OCI-LY7 (cell line): ENCODE data around the gene ZBTB20. TPM values are rescaled to one million over a fixed set of nuclear protein-coding genes. Genes with fewer than 3 reads are reported as not detected.

ENCODE experiments used
- BruUV-seq: library from RNA; stranded (reverse); fragments of 400-500 nt; replicated peaks from 2 replicates; lab custom pipeline; 2021; lab: Mats Ljungman, UMichigan
- CTCF ChIA-PET: fragments of 300-600 bp; sonication (Branson Sonifier 250); formaldehyde crosslinking; loops from one replicate; lab custom pipeline; 2022; ENCODE audit warnings: antibody characterized with exemption; ENCODE audit not compliant: unreplicated experiment; lab: Charles Lee
- POLR2A ChIA-PET: fragments of 300-600 bp; sonication (Branson Sonifier 250); formaldehyde crosslinking; loops from one replicate; lab custom pipeline; 2022; ENCODE audit warnings: antibody characterized with exemption; lab: Charles Lee
- DNase-seq: peaks from one replicate; pipeline ENCODE4 v3.0.0-alpha.2; 2015; ENCODE audit warnings: low spot score
- H2AFZ ChIP-seq: fragments of 200-600 bp; sonication (generic), shearing (Covaris generic); 2 replicates; pipeline ENCODE4 v1.6.1; 2014; ENCODE audit warnings: mild to moderate bottlenecking, antibody characterized with exemption, low read length, moderate library complexity
- H3K27ac ChIP-seq: fragments of 200-600 bp; sonication (generic); 2 replicates; pipeline ENCODE4 v1.5.1; 2014; ENCODE audit warnings: mixed run types, low read depth, mild to moderate bottlenecking, moderate library complexity, low read length, inconsistent platforms; ENCODE audit not compliant: poor library complexity, severe bottlenecking
- H3K36me3 ChIP-seq: fragments of 200-600 bp; sonication (generic); 2 replicates; pipeline ENCODE4 v1.6.1; 2014; ENCODE audit warnings: mild to moderate bottlenecking, antibody characterized with exemption, low read length, moderate library complexity, mixed read lengths; ENCODE audit not compliant: insufficient read depth
- H3K4me1 ChIP-seq: fragments of 200-600 bp; sonication (generic); 2 replicates; pipeline ENCODE4 v1.5.1; 2014; ENCODE audit warnings: mild to moderate bottlenecking, low read length; ENCODE audit not compliant: insufficient read depth, poor library complexity, severe bottlenecking
- H3K4me2 ChIP-seq: fragments of 200-600 bp; sonication (generic); 2 replicates; pipeline ENCODE4 v1.6.1; 2014; ENCODE audit warnings: mild to moderate bottlenecking, low read length
- H3K4me3 ChIP-seq: fragments of 200-600 bp; sonication (generic); 2 replicates; pipeline ENCODE4 v1.5.1; 2014; ENCODE audit warnings: mild to moderate bottlenecking, low read depth, low read length; ENCODE audit not compliant: poor library complexity, severe bottlenecking
- H3K79me2 ChIP-seq: fragments of 200-600 bp; sonication (generic); 2 replicates; pipeline ENCODE4 v1.6.1; 2016; ENCODE audit warnings: low read depth, mild to moderate bottlenecking, low read length, moderate library complexity, mixed read lengths; ENCODE audit not compliant: insufficient read depth
- H3K9me2 ChIP-seq: fragments of 200-600 bp; sonication (generic); 2 replicates; pipeline ENCODE4 v1.6.1; 2016; ENCODE audit warnings: mild to moderate bottlenecking, low read length, mixed read lengths; ENCODE audit not compliant: insufficient read depth
- H3K9me3 ChIP-seq: fragments of 200-600 bp; sonication (generic); 2 replicates; pipeline ENCODE4 v1.6.1; 2014; ENCODE audit warnings: mild to moderate bottlenecking, mixed run types, low read length, mixed read lengths
- H4K20me1 ChIP-seq: fragments of 200-600 bp; sonication (generic); 2 replicates; pipeline ENCODE4 v1.6.1; 2014; ENCODE audit warnings: mild to moderate bottlenecking, antibody characterized with exemption, low read length, moderate library complexity, mixed read lengths; ENCODE audit not compliant: insufficient read depth
- CTCF ChIP-seq: fragments of 200-600 bp; sonication (generic); conservative IDR thresholded peaks from 2 replicates; pipeline ENCODE4 v1.5.1; 2014; ENCODE audit warnings: mild to moderate bottlenecking, antibody characterized with exemption, low read length, moderate library complexity, mixed read lengths
- EZH2phosphoT487 ChIP-seq: fragments of 200-600 bp; sonication (generic); IDR thresholded peaks from 2 replicates; pipeline ENCODE4 v1.6.1; 2018; ENCODE audit warnings: low read depth, borderline replicate concordance, mild to moderate bottlenecking, mixed run types, antibody characterized with exemption, low read length, moderate library complexity, mixed read lengths
- intact Hi-C: fragments of 100-400 bp; cut with micrococcal nuclease; formaldehyde crosslinking; loops from one replicate; pipeline ENCODE4 v1.10.0; 2022; ENCODE audit not compliant: unreplicated experiment
- total RNA-seq, 2 experiments: library from RNA; depleted of rRNA in 1 of 2; stranded (reverse); fragments of >200 nt in 1 of 2; shearing (Covaris generic) in 1 of 2; gene quantifications; 2 replicates each; pipeline ENCODE4 v1.2.3, GENCODE V29; 2014 to 2022

ZBTB20 gene
- total RNA-seq, 2 experiments from 2014 or later: 5.5 to 11.8 TPM

GRCh38 chr3:114333180-114333922 is 813.7 kb downstream of the ZBTB20 start:
- peaks cover 10% of the 10 kb centered on the region for H3K4me1 ChIP-seq
- POLR2A ChIA-PET: interaction anchor here (1.1 to 1.3 kb wide), 2 partner anchors 16 to 120 kb away, joined by 3 to 10 read pairs; no protein-coding TSS in a partner anchor

GRCh38 chr3:114332342-114333179 is 814.5 kb downstream of the ZBTB20 start:
- Histone ChIP-seq H3K4me2 (peak overlapping the region; percentile 31), H4K20me1 (no peaks in the 10 kb centered on the region), H3K4me1 (peaks cover 10% of the 10 kb centered on the region), H2AFZ (peak overlapping the region; percentile 21; the same call in 1 of the 2 replicates), H3K79me2 (no peaks in the 10 kb centered on the region), H3K9me2 (no peaks in the 10 kb centered on the region), H3K9me3 (peaks cover 4% of the 10 kb centered on the region; the same call in 1 of the 2 replicates), H3K27ac (no peak overlapping the region), H3K4me3 (no peak overlapping the region), H3K36me3 (no peaks in the 10 kb centered on the region)
- CTCF ChIA-PET: no interaction called here
- intact Hi-C loops: loop anchor here (2.0 to 10.0 kb wide), 4 partner anchors 42 to 178 kb away; no protein-coding TSS in a partner anchor
- BruUV-seq: no TSS peak
- POLR2A ChIA-PET: no interaction called here
- TF ChIP-seq CTCF: no peak
- no peak for TF ChIP-seq EZH2phosphoT487
- peak; percentile 26 for DNase-seq

More at GRCh38 chr3:114333180-114333922, 813.7 kb downstream of the ZBTB20 start:
- no peak for DNase-seq
- H3K9me3 ChIP-seq: peaks cover 4% of the 10 kb centered on the region; the same call in 1 of the 2 replicates
- no peaks in the 10 kb centered on the region for H4K20me1 ChIP-seq
- intact Hi-C loops: loop anchor here (2.0 to 10.0 kb wide), 4 partner anchors 43 to 179 kb away; no protein-coding TSS in a partner anchor
- H3K79me2 ChIP-seq: no peaks in the 10 kb centered on the region
- peak overlapping the region; percentile 21; the same call in 1 of the 2 replicates for H2AFZ ChIP-seq
- no peaks in the 10 kb centered on the region for H3K9me2 ChIP-seq
- CTCF ChIA-PET: no interaction called here
- no peaks in the 10 kb centered on the region for H3K36me3 ChIP-seq
- peak overlapping the region; percentile 31 for H3K4me2 ChIP-seq
- H3K27ac ChIP-seq: no peak overlapping the region
- TF ChIP-seq CTCF (no peak), EZH2phosphoT487 (no peak)
- no TSS peak for BruUV-seq
- H3K4me3 ChIP-seq: no peak overlapping the region
